Cardiac muscle cell (in vitro differentiated cells and primary cell): ENCODE results near the gene KIAA1549. TPM values are rescaled to one million over a fixed set of nuclear protein-coding genes. Genes with fewer than 3 reads are reported as not detected.
"Not testable (repeated sequence)": the region's sequence is repeated elsewhere in the genome, so short reads cannot be mapped to it uniquely, and the experiment has no call there.

Source experiments
- DNase-seq, 2 donors: peaks; one replicate each; pipeline versions ENCODE4 v3.0.0 to v3.0.0-alpha.2; 2010 to 2017; ENCODE audit warnings: low read depth in 1 of 2, low spot score in 1 of 2
- H3K27ac ChIP-seq: fragments of 200-600 bp; sonication (generic); 2 replicates; pipeline ENCODE4 v1.5.1; 2016
- H3K27me3 ChIP-seq: fragments of 200-600 bp; sonication (generic); 2 replicates; pipeline ENCODE4 v1.6.0; 2016; ENCODE audit warnings: control low read depth
- H3K36me3 ChIP-seq: fragments of 200-600 bp; sonication (generic); 2 replicates; pipeline ENCODE4 v1.5.1; 2016; ENCODE audit warnings: control low read depth
- H3K4me1 ChIP-seq: fragments of 200-600 bp; sonication (generic); 2 replicates; pipeline ENCODE4 v1.8.1; 2017; ENCODE audit warnings: low read depth, mild to moderate bottlenecking, mixed run types
- H3K4me3 ChIP-seq: fragments of 200-600 bp; sonication (generic); 2 replicates; pipeline ENCODE4 v1.5.1; 2016; ENCODE audit warnings: mild to moderate bottlenecking
- H3K9me3 ChIP-seq: fragments of 200-600 bp; sonication (generic); 2 replicates; pipeline ENCODE4 v1.5.1; 2017; ENCODE audit warnings: low read depth, mild to moderate bottlenecking, control low read depth
- CTCF ChIP-seq: IDR thresholded peaks from 2 replicates; pipeline ENCODE4 v1.5.1; 2012; ENCODE audit warnings: low read depth, mild to moderate bottlenecking, low read length
- polyA plus RNA-seq: library from polyadenylated mRNA; unstranded; fragments of >200 nt; fragmentation: Nextera tagmentation; extraction: Ambion mirVana; gene quantifications from 2 replicates; pipeline ENCODE4 v1.2.1, GENCODE V29; 2016
- total RNA-seq: library from RNA; depleted of rRNA; stranded (reverse); fragments of >200 nt; gene quantifications from 2 replicates; pipeline ENCODE4 v1.2.3, GENCODE V29; 2016

KIAA1549 gene
- total and polyA plus RNA-seq, 2 experiments from 2014 or later, result 7.5 to 13.6 TPM

- Histone ChIP-seq H3K4me3 (no peak overlapping the region), H3K4me1 (no peaks in the 10 kb centered on the region), H3K27me3 (peaks cover 5% of the 10 kb centered on the region), H3K27ac (no peak overlapping the region), H3K9me3 (no peaks in the 10 kb centered on the region), H3K36me3 (no peaks in the 10 kb centered on the region)
- DNase-seq, result no peak
- no peak for TF ChIP-seq CTCF
Measured at GRCh38 chr7:138801256-138801655, 179.9 kb downstream of the KIAA1549 start.

GRCh38 chr7:138799336-138800000 lies 181.7 kb downstream of the KIAA1549 start:
- TF ChIP-seq CTCF, result no peak
- DNase-seq, result no peak
- Histone ChIP-seq H3K4me3 (no peak overlapping the region), H3K9me3 (no peaks in the 10 kb centered on the region), H3K27me3 (peaks cover 5% of the 10 kb centered on the region), H3K27ac (no peak overlapping the region), H3K36me3 (no peaks in the 10 kb centered on the region), H3K4me1 (no peaks in the 10 kb centered on the region)

- Histone ChIP-seq H3K27ac (no peak overlapping the region), H3K4me1 (no peaks in the 10 kb centered on the region), H3K9me3 (no peaks in the 10 kb centered on the region), H3K36me3 (no peaks in the 10 kb centered on the region), H3K27me3 (peaks cover 5% of the 10 kb centered on the region), H3K4me3 (no peak overlapping the region)
- TF ChIP-seq CTCF, result no peak
- DNase-seq, result no peak
Measured at GRCh38 chr7:138798836-138799235, 182.4 kb downstream of the KIAA1549 start.

- no peak for TF ChIP-seq CTCF
- Histone ChIP-seq H3K27ac (no peak within 1 kb of the TSS), H3K36me3 (no peaks in the 10 kb centered on the region), H3K4me3 (no peak within 1 kb of the TSS), H3K4me1 (no peaks in the 10 kb centered on the region), H3K9me3 (no peaks in the 10 kb centered on the region), H3K27me3 (peaks cover 5% of the 10 kb centered on the region)
- no peak for DNase-seq
Measured at GRCh38 chr7:138797715-138798320, 183.4 kb downstream of the KIAA1549 start, which contains the start of the genes ATP6V0A4 and TMEM213. Gene ATP6V0A4, minus strand, starts transcription at chr7:138798196. Its CDS starts 26,949 bp downstream, at chr7:138771247. Gene TMEM213, plus strand, starts transcription at chr7:138797994. Its CDS starts 111 bp downstream, at chr7:138798105.

GRCh38 chr7:138797046-138797445 lies 184.1 kb downstream of the KIAA1549 start:
- not testable (repeated sequence) for H3K27me3 ChIP-seq, H3K36me3 ChIP-seq, H3K9me3 ChIP-seq, H3K4me3 ChIP-seq, H3K4me1 ChIP-seq, H3K27ac ChIP-seq, DNase-seq

- DNase-seq, result no peak
- Histone ChIP-seq H3K4me1 (no peaks in the 10 kb centered on the region), H3K27me3 (peaks cover 5% of the 10 kb centered on the region), H3K9me3 (no peaks in the 10 kb centered on the region), H3K27ac (no peak overlapping the region), H3K36me3 (no peaks in the 10 kb centered on the region), H3K4me3 (no peak overlapping the region)
- no peak for TF ChIP-seq CTCF
Measured at GRCh38 chr7:138796038-138796615, 185.1 kb downstream of the KIAA1549 start.
